ENCODE measurements around the gene CLDND2.

The CLDND2 gene

GRCh38 chr19:51377422-51377821, 8.6 kb upstream of the CLDND2 start:
- Histone ChIP-seq H3K9ac (ENCODE audit: low read depth, low read length) (no peak overlapping the region), H3K36me3 (ENCODE audit: insufficient read depth, low read length) (no peaks in the 10 kb centered on the region), H3K27me3 (ENCODE audit: insufficient read depth, low read length) (no peaks in the 10 kb centered on the region), H3K9me3 (ENCODE audit: insufficient read depth, low read depth, low read length) (peaks cover 7% of the 10 kb centered on the region), H3K4me1 (ENCODE audit: insufficient read depth, low read length) (no peaks in the 10 kb centered on the region), H3K27ac (ENCODE audit: low read depth, low read length) (no peak overlapping the region), H3K4me3 (ENCODE audit: low read length) (no peak overlapping the region)
- 95% methylated on average over 2 of the region's 2 CpGs for WGBS

- H3K27me3 ChIP-seq (ENCODE audit: insufficient read depth, low read length): no peaks in the 10 kb centered on the region
- no peaks in the 10 kb centered on the region for H3K9me3 ChIP-seq (ENCODE audit: insufficient read depth, low read depth, low read length)
- no peak overlapping the region for H3K9ac ChIP-seq (ENCODE audit: low read depth, low read length)
- H3K4me1 ChIP-seq (ENCODE audit: insufficient read depth, low read length): no peaks in the 10 kb centered on the region
- WGBS: 87% methylated on average over 11 of the region's 11 CpGs
- H3K4me3 ChIP-seq (ENCODE audit: low read length): no peak overlapping the region
- H3K27ac ChIP-seq (ENCODE audit: low read depth, low read length): no peak overlapping the region
- no peaks in the 10 kb centered on the region for H3K36me3 ChIP-seq (ENCODE audit: insufficient read depth, low read length)
Observed at GRCh38 chr19:51375504-51376221, 6.9 kb upstream of the CLDND2 start.

DNA sequence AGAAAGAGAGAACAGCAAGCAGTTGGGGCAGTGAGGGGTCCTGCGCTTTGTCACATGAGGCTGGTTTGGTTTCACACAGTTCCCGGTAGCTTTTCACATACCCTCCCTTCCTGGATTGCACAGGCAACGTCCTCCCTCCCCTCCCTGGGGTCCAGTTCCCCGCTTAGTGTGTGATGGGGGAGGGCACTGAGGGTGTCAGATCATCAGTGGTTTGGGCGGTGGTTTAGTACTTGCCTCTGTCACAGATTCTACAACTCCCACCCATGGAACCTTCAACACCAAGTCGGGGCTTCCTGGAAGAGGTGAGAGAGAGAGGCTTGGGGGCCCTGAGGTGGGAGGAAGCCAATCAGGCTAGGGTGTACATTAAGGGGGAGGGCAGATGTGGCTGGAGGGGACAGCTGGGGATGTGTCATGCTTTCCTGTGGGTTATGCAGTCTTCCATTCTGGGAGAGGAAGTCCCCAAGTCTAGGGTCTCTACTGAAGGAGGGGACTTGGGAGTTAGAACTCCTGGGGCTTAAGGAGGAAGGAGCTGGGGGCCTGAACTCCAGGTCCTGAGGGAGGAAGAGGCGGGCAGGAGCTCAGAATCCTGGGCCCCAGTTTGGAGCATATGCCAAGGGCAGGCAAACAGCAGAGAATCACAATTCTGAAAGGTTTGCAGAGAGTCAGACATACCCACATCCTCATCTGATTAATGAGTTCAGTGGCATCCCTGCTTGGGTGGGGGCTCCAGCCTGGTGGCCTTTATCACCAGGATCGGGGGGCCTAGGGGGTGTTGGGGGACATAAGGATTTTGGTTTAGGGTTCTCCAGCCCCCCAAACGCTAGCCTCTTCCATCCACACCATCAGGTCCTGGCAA, 4.1 kb upstream of the CLDND2 start, which contains the start of gene NKG7:
Gene NKG7, minus strand, starts transcription at position 6 of the 856 bp plus-strand sequence. CDS start 119 bp downstream, outside the sequence.
- Histone ChIP-seq H3K4me3 (ENCODE audit: low read length) (no peak within 1 kb of the TSS), H3K4me1 (ENCODE audit: insufficient read depth, low read length) (peaks cover 7% of the 10 kb centered on the region), H3K9me3 (ENCODE audit: insufficient read depth, low read depth, low read length) (no peaks in the 10 kb centered on the region), H3K36me3 (ENCODE audit: insufficient read depth, low read length) (no peaks in the 10 kb centered on the region), H3K9ac (ENCODE audit: low read depth, low read length) (no peak within 1 kb of the TSS), H3K27me3 (ENCODE audit: insufficient read depth, low read length) (no peaks in the 10 kb centered on the region), H3K27ac (ENCODE audit: low read depth, low read length) (no peak within 1 kb of the TSS)
- WGBS: 89% methylated on average over 4 of the region's 9 CpGs

DNA sequence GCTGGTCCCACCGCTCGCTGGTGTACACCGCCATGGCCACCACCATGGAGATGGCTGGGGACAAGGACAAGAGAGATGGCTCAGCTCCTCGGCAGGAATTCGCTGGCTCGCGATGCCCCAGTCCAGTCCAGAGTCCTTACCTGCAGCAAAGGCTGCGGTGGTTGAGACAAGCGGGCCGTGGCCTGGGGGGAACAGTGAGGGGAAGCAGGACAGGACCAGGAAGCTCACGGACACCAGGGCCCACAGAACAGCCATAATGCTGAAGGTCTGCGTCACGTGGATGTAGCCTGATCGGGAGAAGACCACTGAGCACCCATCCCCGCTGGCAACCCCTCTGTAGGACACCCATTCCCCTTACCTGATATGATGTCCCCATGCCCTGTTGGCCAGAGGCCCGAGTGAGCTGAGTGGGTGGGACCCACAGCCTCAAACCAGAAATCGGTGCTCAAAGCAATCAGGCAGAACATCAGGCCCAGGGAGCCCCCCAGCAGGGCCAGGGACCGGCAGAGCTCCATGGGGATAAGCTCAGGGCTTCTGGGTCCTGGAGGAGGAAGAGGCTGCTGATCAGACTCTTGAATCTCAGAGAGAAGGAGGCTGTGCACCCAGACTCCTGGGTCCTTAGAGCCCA, 3.3 kb upstream of the CLDND2 start:
- H3K36me3 ChIP-seq (ENCODE audit: insufficient read depth, low read length): no peaks in the 10 kb centered on the region
- H3K27ac ChIP-seq (ENCODE audit: low read depth, low read length): no peak overlapping the region
- WGBS: 93% methylated on average over 18 of the region's 18 CpGs
- peaks cover 7% of the 10 kb centered on the region for H3K4me1 ChIP-seq (ENCODE audit: insufficient read depth, low read length)
- no peaks in the 10 kb centered on the region for H3K9me3 ChIP-seq (ENCODE audit: insufficient read depth, low read depth, low read length)
- no peak overlapping the region for H3K9ac ChIP-seq (ENCODE audit: low read depth, low read length)
- H3K27me3 ChIP-seq (ENCODE audit: insufficient read depth, low read length): no peaks in the 10 kb centered on the region
- H3K4me3 ChIP-seq (ENCODE audit: low read length): no peak overlapping the region

- WGBS: 89% methylated on average over 8 of the region's 8 CpGs
- Histone ChIP-seq H3K9me3 (ENCODE audit: insufficient read depth, low read depth, low read length) (no peaks in the 10 kb centered on the region), H3K27me3 (ENCODE audit: insufficient read depth, low read length) (no peaks in the 10 kb centered on the region), H3K36me3 (ENCODE audit: insufficient read depth, low read length) (no peaks in the 10 kb centered on the region), H3K9ac (ENCODE audit: low read depth, low read length) (no peak overlapping the region), H3K4me3 (ENCODE audit: low read length) (no peak overlapping the region), H3K27ac (ENCODE audit: low read depth, low read length) (no peak overlapping the region), H3K4me1 (ENCODE audit: insufficient read depth, low read length) (peaks cover 7% of the 10 kb centered on the region)
Observed at GRCh38 chr19:51371186-51371690, 2.4 kb upstream of the CLDND2 start.

DNA sequence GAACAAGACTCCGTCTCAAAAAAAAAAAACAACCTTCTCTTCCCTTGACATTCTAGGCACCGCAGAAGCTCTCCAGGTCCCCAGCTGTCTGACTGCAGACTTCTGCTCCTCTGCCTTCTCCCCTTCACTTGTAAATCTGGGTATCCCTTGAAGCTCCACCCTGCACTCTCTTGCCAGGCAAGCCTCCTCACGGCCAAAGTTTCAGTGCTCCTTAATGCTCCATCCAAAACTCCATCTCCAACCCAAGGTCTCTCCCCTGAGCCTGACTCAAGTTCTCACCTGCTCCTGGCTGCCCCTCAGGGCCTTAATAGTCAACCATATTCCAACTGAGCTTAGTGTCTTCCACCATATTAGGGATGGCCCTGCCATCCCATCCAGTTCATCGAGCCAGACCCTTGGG, 1.4 kb upstream of the CLDND2 start:
- Histone ChIP-seq H3K4me3 (ENCODE audit: low read length) (no peak overlapping the region), H3K27me3 (ENCODE audit: insufficient read depth, low read length) (no peaks in the 10 kb centered on the region)
- WGBS: 88% methylated on average over 4 of the region's 4 CpGs

GRCh38 chr19:51367565-51368365, 1.0 kb downstream of the CLDND2 start:
- Histone ChIP-seq H3K4me3 (ENCODE audit: low read length) (peak overlapping the region; percentile 86), H3K27ac (ENCODE audit: low read depth, low read length) (peak overlapping the region; percentile 83)

More for the DNA sequence above, 1.4 kb upstream of the CLDND2 start:
- Histone ChIP-seq H3K36me3 (ENCODE audit: insufficient read depth, low read length) (no peaks in the 10 kb centered on the region), H3K27ac (ENCODE audit: low read depth, low read length) (no peak overlapping the region), H3K4me1 (ENCODE audit: insufficient read depth, low read length) (peaks cover 13% of the 10 kb centered on the region), H3K9me3 (ENCODE audit: insufficient read depth, low read depth, low read length) (no peaks in the 10 kb centered on the region), H3K9ac (ENCODE audit: low read depth, low read length) (no peak overlapping the region)

DNA sequence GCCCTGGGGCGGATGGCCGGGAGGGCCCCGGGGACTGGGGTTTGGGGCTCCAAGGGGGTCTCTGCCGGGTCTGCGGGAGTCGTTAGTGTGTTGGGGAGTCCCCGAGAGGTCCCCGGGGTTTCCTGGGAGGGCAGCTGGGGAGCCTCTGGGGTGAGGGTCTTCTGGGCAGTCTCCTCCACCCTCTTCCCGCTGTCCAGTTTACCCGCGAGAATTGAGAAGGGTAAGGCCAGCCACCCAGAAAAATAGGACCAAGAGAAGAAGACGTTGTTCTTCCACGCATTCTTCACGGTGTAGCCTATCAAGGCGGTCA, 1.6 kb downstream of the CLDND2 start:
- WGBS: under 1% methylated on average over 15 of the region's 15 CpGs
- peaks cover 15% of the 10 kb centered on the region for H3K4me1 ChIP-seq (ENCODE audit: insufficient read depth, low read length)
- H3K4me3 ChIP-seq (ENCODE audit: low read length): peak overlapping the region; percentile 86
- H3K9ac ChIP-seq (ENCODE audit: low read depth, low read length): peak overlapping the region; percentile 77
- H3K36me3 ChIP-seq (ENCODE audit: insufficient read depth, low read length): no peaks in the 10 kb centered on the region
- H3K9me3 ChIP-seq (ENCODE audit: insufficient read depth, low read depth, low read length): no peaks in the 10 kb centered on the region
- peak overlapping the region; percentile 77 for H3K27ac ChIP-seq (ENCODE audit: low read depth, low read length)
- H3K27me3 ChIP-seq (ENCODE audit: insufficient read depth, low read length): no peaks in the 10 kb centered on the region

More at GRCh38 chr19:51367565-51368365, 1.0 kb downstream of the CLDND2 start:
- H3K9ac ChIP-seq (ENCODE audit: low read depth, low read length): peak overlapping the region; percentile 74
- H3K9me3 ChIP-seq (ENCODE audit: insufficient read depth, low read depth, low read length): no peaks in the 10 kb centered on the region
- peaks cover 15% of the 10 kb centered on the region for H3K4me1 ChIP-seq (ENCODE audit: insufficient read depth, low read length)
- no peaks in the 10 kb centered on the region for H3K27me3 ChIP-seq (ENCODE audit: insufficient read depth, low read length)
- under 1% methylated on average over 64 of the region's 64 CpGs for WGBS
- H3K36me3 ChIP-seq (ENCODE audit: insufficient read depth, low read length): no peaks in the 10 kb centered on the region

- Histone ChIP-seq H3K27ac (ENCODE audit: low read depth, low read length) (peak overlapping the region; percentile 77), H3K4me1 (ENCODE audit: insufficient read depth, low read length) (peaks cover 15% of the 10 kb centered on the region)
Observed at GRCh38 chr19:51366389-51367254, 2.2 kb downstream of the CLDND2 start.

GRCh38 chr19:51365965-51366388, 2.8 kb downstream of the CLDND2 start, which contains the start of gene ETFB:
Gene ETFB, minus strand, starts transcription at chr19:51366388. Its CDS starts 62 bp downstream, at chr19:51366326.
- H3K9me3 ChIP-seq (ENCODE audit: insufficient read depth, low read depth, low read length): no peaks in the 10 kb centered on the region
- peak within 1 kb of the TSS; percentile 77 for H3K9ac ChIP-seq (ENCODE audit: low read depth, low read length)
- 2% methylated on average over 27 of the region's 27 CpGs for WGBS
- peaks cover 15% of the 10 kb centered on the region for H3K4me1 ChIP-seq (ENCODE audit: insufficient read depth, low read length)
- peak within 1 kb of the TSS; percentile 86 for H3K4me3 ChIP-seq (ENCODE audit: low read length)
- H3K36me3 ChIP-seq (ENCODE audit: insufficient read depth, low read length): no peaks in the 10 kb centered on the region
- no peaks in the 10 kb centered on the region for H3K27me3 ChIP-seq (ENCODE audit: insufficient read depth, low read length)
- H3K27ac ChIP-seq (ENCODE audit: low read depth, low read length): peak within 1 kb of the TSS; percentile 77

More at GRCh38 chr19:51366389-51367254, 2.2 kb downstream of the CLDND2 start:
- WGBS: under 1% methylated on average over 51 of the region's 54 CpGs
- Histone ChIP-seq H3K27me3 (ENCODE audit: insufficient read depth, low read length) (no peaks in the 10 kb centered on the region), H3K9ac (ENCODE audit: low read depth, low read length) (peak overlapping the region; percentile 77), H3K36me3 (ENCODE audit: insufficient read depth, low read length) (no peaks in the 10 kb centered on the region), H3K9me3 (ENCODE audit: insufficient read depth, low read depth, low read length) (no peaks in the 10 kb centered on the region), H3K4me3 (ENCODE audit: low read length) (peak overlapping the region; percentile 86)

Measured in HUES64 (cell line).